IMR-90 (cell line): Measurements from ENCODE around the gene MRPS33.

Experiments used
- CEBPB ChIP-seq: IDR thresholded peaks from 2 replicates; pipeline ENCODE4 v1.6.1; 2012; ENCODE audit warnings: low read depth, low read length, improper control_type of control experiment
- MAZ ChIP-seq: IDR thresholded peaks from 2 replicates; pipeline ENCODE4 v1.6.1; 2012; ENCODE audit warnings: low read depth, mild to moderate bottlenecking, low read length, improper control_type of control experiment, moderate library complexity, borderline replicate concordance
- POLR2A ChIP-seq: IDR thresholded peaks from 2 replicates; pipeline ENCODE4 v1.6.1; 2012; ENCODE audit warnings: mild to moderate bottlenecking, low read depth, low read length
- RFX5 ChIP-seq: IDR thresholded peaks from 2 replicates; pipeline ENCODE4 v1.8.0; 2012; ENCODE audit warnings: low read depth, mild to moderate bottlenecking, low read length, moderate library complexity
- TF ChIP-seq, protein P1 (sequence below): conservative IDR thresholded peaks from 2 replicates; pipeline ENCODE4 v1.5.1; 2012; ENCODE audit warnings: mild to moderate bottlenecking, low read depth, low read length, improper control_type of control experiment

- TF ChIP-seq, protein P1, sequence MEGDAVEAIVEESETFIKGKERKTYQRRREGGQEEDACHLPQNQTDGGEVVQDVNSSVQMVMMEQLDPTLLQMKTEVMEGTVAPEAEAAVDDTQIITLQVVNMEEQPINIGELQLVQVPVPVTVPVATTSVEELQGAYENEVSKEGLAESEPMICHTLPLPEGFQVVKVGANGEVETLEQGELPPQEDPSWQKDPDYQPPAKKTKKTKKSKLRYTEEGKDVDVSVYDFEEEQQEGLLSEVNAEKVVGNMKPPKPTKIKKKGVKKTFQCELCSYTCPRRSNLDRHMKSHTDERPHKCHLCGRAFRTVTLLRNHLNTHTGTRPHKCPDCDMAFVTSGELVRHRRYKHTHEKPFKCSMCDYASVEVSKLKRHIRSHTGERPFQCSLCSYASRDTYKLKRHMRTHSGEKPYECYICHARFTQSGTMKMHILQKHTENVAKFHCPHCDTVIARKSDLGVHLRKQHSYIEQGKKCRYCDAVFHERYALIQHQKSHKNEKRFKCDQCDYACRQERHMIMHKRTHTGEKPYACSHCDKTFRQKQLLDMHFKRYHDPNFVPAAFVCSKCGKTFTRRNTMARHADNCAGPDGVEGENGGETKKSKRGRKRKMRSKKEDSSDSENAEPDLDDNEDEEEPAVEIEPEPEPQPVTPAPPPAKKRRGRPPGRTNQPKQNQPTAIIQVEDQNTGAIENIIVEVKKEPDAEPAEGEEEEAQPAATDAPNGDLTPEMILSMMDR, result no peak
- TF ChIP-seq MAZ, result no peak
- TF ChIP-seq CEBPB, result no peak
- no peak for TF ChIP-seq POLR2A
- no peak for TF ChIP-seq RFX5
Measured at GRCh38 chr7:141028767-141029166, 14.0 kb upstream of the MRPS33 start.
